Gastrocnemius medialis (tissue), 4 donors: Measurements from ENCODE around the gene GDE1. TPM values are rescaled to one million over a fixed set of nuclear protein-coding genes. Genes with fewer than 3 reads are reported as not detected.

Experiments used
- ATAC-seq, 2 donors: fragments of 150-250 bp; one replicate each; pipeline ENCODE4 v1.9.1; 2016
- DNase-seq, 2 donors: peaks; one replicate each; pipeline ENCODE4 v3.0.0-alpha.2; 2019
- H3K27ac ChIP-seq, 4 donors: fragments of 200-600 bp; sonication (generic); 1 replicate in 1 of 4; 2 replicates in 3 of 4; pipeline ENCODE4 v1.5.1; 2016 to 2018; ENCODE audit warnings: mild to moderate bottlenecking in 2 of 4, moderate library complexity in 1 of 4
- H3K27me3 ChIP-seq, 3 donors: fragments of 200-600 bp; sonication (generic) in 2 of 3; 1 replicate in 1 of 3; 2 replicates in 2 of 3; pipeline versions ENCODE4 v1.5.1 to v1.6.0; 2016 to 2019; ENCODE audit warnings: mild to moderate bottlenecking in 1 of 3, moderate library complexity in 1 of 3
- H3K36me3 ChIP-seq, 2 donors: fragments of 200-600 bp; sonication (generic) in 1 of 2; one replicate each; pipeline ENCODE4 v1.5.1; 2017 to 2018
- H3K4me1 ChIP-seq, 2 donors: fragments of 200-600 bp; sonication (generic) in 1 of 2; one replicate each; pipeline ENCODE4 v1.5.1; 2016 to 2017; ENCODE audit warnings: mild to moderate bottlenecking in 2 of 2
- H3K4me3 ChIP-seq, 4 donors: fragments of 200-600 bp; sonication (generic) in 3 of 4; 1 replicate in 1 of 4; 2 replicates in 3 of 4; pipeline ENCODE4 v1.5.1; 2016 to 2019; ENCODE audit warnings: mild to moderate bottlenecking in 2 of 4
- H3K9me3 ChIP-seq, 3 donors: fragments of 200-600 bp; sonication (generic) in 2 of 3; 1 replicate in 1 of 3; 2 replicates in 2 of 3; pipeline ENCODE4 v1.5.1; 2016 to 2019
- POLR2A ChIP-seq, 2 donors: fragments of 450-650 bp; IDR thresholded peaks; one replicate each; pipeline ENCODE4 v1.6.1; 2017; ENCODE audit warnings: antibody characterized with exemption in 2 of 2, mild to moderate bottlenecking in 2 of 2, moderate library complexity in 2 of 2
- in situ Hi-C, 4 donors: fragments of 200-750 bp; cut with MboI; loops; one replicate each; pipeline versions ENCODE4 v1.15.0 to v1.8.0; 2017; ENCODE audit warnings: low sequenced_read_pairs in 4 of 4
- intact Hi-C: fragments of 100-400 bp; cut with DNase I; formaldehyde crosslinking; loops from one replicate; pipeline ENCODE4 v1.15.1; 2023; ENCODE audit warnings: low total_unique reads
- total RNA-seq, 4 donors: library from RNA; depleted of rRNA; stranded (reverse); fragments of >200 nt; gene quantifications; one replicate each; pipeline versions ENCODE4 v1.1.0 to v1.2.3, GENCODE V29; 2016
- TF ChIP-seq, protein P1 (sequence below), 5 experiments: fragments of 450-650 bp in 3 of 5; fragments of 200-600 bp in 2 of 5; sonication (generic) in 2 of 5; IDR thresholded peaks in 4 of 5; conservative IDR thresholded peaks in 1 of 5; 1 replicate in 4 of 5; 2 replicates in 1 of 5; pipeline ENCODE4 v1.5.1; 2016 to 2019; ENCODE audit warnings: antibody characterized with exemption in 5 of 5, mild to moderate bottlenecking in 3 of 5, moderate library complexity in 3 of 5

Gene GDE1
- total RNA-seq, 4 donors from 2014 or later, result 48.8 to 64.1 (median 53.7) TPM

DNA sequence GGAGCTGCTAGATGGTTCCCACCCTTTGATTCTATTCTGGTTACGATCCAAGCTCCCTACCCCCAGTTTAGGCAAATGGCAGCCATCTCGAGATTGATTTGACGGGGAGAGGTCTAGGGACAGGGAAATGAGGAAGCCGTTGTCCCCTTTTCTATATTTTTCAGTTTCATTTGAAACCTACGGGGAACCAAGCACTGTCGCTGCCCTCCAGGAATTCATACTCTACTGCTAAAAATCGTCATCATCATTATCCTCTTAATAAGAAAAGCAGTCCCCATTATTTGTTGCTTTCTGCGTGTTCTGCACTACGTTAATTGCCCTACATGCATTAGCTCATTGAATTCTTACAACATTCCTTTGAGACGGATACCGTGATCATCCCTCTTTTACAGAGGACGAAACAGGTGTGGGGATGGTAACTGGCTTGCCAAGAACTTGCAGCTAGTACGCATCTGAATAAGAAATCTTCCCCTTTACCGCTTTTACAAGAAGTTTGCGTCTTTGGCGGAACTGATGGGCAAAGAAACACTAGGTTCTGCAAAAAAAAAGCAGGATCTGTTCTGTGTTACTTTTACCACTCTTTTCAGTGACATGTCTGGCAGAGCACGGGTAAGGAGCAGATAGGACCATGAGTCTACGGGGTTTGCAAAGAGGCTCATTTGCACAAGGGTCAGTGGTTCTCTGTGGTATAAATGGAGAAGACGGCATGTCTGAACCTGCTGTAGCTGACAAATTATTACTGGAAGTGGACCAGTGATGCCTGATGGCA, 2.9 kb upstream of the GDE1 start:
- Histone ChIP-seq H3K27ac (peak overlapping the region in 2 of 4 donors; percentile 61 to 68), H3K4me3 (peak overlapping the region; percentile 81 to 98 (median 94)), H3K4me1 (peaks cover 27 to 30% of the 10 kb centered on the region in 2 donors), H3K27me3 (no peaks in the 10 kb centered on the region), H3K9me3 (no peaks in the 10 kb centered on the region), H3K36me3 (peaks cover 2 to 18% of the 10 kb centered on the region in 2 donors)
- ATAC-seq (no peak), DNase-seq (no peak)
- intact Hi-C loops (loop anchor here (2.0 to 5.0 kb wide), 3 partner anchors 18 to 722 kb away; partner anchors contain the start of genes ARL6IP1, IQCK and KNOP1), in situ Hi-C loops (loop anchor here in 1 of 4 donors (25.0 kb wide), 1 partner anchor 737 kb away; the partner anchor contains the start of gene RPS15A)
- no peak for TF ChIP-seq POLR2A (IDR thresholded peaks at IDR 0.05)
- TF ChIP-seq, protein P1, sequence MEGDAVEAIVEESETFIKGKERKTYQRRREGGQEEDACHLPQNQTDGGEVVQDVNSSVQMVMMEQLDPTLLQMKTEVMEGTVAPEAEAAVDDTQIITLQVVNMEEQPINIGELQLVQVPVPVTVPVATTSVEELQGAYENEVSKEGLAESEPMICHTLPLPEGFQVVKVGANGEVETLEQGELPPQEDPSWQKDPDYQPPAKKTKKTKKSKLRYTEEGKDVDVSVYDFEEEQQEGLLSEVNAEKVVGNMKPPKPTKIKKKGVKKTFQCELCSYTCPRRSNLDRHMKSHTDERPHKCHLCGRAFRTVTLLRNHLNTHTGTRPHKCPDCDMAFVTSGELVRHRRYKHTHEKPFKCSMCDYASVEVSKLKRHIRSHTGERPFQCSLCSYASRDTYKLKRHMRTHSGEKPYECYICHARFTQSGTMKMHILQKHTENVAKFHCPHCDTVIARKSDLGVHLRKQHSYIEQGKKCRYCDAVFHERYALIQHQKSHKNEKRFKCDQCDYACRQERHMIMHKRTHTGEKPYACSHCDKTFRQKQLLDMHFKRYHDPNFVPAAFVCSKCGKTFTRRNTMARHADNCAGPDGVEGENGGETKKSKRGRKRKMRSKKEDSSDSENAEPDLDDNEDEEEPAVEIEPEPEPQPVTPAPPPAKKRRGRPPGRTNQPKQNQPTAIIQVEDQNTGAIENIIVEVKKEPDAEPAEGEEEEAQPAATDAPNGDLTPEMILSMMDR (IDR thresholded peaks at IDR 0.05 in 4 of 5, conservative IDR thresholded peaks at IDR 0.05 in 1 of 5), result no peak

DNA sequence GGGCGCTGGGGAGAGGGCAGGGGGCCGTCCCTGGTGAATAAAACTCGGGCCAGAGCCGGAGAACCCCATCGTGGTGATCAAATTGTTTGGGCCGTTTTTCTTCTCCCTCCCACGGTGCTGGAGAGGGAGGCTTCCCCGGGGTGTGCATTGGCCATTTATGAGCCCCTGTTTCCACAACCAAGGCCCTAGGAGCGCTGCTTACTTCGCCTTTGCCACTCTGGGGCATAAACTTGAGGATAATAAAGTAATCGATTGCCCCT, 2.4 kb upstream of the GDE1 start:
- H3K4me3 ChIP-seq, result peak overlapping the region; percentile 81 to 98 (median 94)
- no peak for ATAC-seq
- peaks cover 2 to 17% of the 10 kb centered on the region in 2 donors for H3K36me3 ChIP-seq
- DNase-seq, result no peak
- H3K9me3 ChIP-seq, result no peaks in the 10 kb centered on the region
- H3K27me3 ChIP-seq, result no peaks in the 10 kb centered on the region
- in situ Hi-C loops, result loop anchor here in 1 of 4 donors (25.0 kb wide), 1 partner anchor 737 kb away; the partner anchor contains the start of gene RPS15A
- peak overlapping the region in 3 of 4 donors; percentile 61 to 68 (median 65) for H3K27ac ChIP-seq
- H3K4me1 ChIP-seq, result peaks cover 28 to 30% of the 10 kb centered on the region in 2 donors
- TF ChIP-seq, protein P1 (IDR thresholded peaks at IDR 0.05 in 4 of 5, conservative IDR thresholded peaks at IDR 0.05 in 1 of 5), result no peak
- TF ChIP-seq POLR2A (IDR thresholded peaks at IDR 0.05), result no peak
- intact Hi-C loops, result loop anchor here (2.0 to 5.0 kb wide), 3 partner anchors 19 to 722 kb away; partner anchors contain the start of genes ARL6IP1, IQCK and KNOP1

DNA sequence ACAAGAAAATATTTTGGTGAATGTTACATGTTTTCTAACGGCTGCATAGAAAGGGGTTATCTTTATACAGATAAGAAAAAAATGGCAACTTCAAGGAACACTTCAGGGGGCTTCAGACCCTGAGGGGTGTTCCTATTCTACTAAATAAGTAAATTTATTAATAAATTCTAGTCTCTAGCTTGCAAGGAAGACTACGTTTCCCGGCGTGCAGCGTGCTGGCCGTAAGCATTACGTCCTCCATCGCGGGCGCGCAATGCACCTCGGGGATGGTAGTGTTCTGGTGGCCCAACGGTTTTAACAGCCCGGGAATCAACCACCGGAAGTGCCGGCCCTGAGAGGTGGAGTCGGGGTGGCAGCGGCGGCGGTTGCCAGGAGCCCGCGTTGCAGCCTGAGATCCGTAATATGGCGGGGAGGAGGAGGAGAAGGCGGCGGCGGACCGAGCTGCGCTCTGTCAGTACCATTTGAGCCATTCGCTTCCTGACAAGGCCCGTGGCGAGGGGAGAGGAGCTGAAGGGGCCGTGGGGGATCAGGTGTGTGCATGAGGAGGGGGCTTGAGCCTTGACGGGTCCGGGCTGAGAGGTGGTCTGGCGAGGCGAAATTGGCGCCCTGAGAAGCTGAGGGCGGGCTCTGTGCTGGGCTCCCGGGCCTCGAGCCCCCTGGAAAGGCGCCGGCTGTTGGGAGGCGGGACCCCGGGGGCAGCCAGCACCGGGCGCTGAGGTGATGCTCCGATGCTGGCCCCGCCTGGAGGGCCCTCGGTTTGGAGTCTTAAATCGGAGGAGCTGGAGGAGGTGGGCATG, 1.9 kb upstream of the GDE1 start, which contains the start of gene CCP110:
Gene CCP110 (plus strand): TSS at position 384 of the 797 bp plus-strand sequence. CDS start 3,940 bp downstream, outside the sequence.
- Histone ChIP-seq H3K36me3 (peaks cover 2 to 12% of the 10 kb centered on the region in 2 donors), H3K27ac (peak within 1 kb of the TSS; percentile 61 to 94 (median 66)), H3K4me1 (peaks cover 28 to 30% of the 10 kb centered on the region in 2 donors), H3K4me3 (peak within 1 kb of the TSS; percentile 81 to 98 (median 94)), H3K9me3 (no peaks in the 10 kb centered on the region), H3K27me3 (no peaks in the 10 kb centered on the region)
- ATAC-seq, result peak; percentile 88 to 90
- intact Hi-C loops (loop anchor here (2.0 to 5.0 kb wide), 3 partner anchors 19 to 721 kb away; partner anchors contain the start of genes ARL6IP1, IQCK and KNOP1), in situ Hi-C loops (loop anchor here in 1 of 4 donors (25.0 kb wide), 1 partner anchor 736 kb away; the partner anchor contains the start of gene RPS15A)
- DNase-seq, result peak; percentile 94 to 95
- TF ChIP-seq POLR2A (IDR thresholded peaks at IDR 0.05), result no peak
- TF ChIP-seq, protein P1 (IDR thresholded peaks at IDR 0.05 in 4 of 5, conservative IDR thresholded peaks at IDR 0.05 in 1 of 5), result no peak

DNA sequence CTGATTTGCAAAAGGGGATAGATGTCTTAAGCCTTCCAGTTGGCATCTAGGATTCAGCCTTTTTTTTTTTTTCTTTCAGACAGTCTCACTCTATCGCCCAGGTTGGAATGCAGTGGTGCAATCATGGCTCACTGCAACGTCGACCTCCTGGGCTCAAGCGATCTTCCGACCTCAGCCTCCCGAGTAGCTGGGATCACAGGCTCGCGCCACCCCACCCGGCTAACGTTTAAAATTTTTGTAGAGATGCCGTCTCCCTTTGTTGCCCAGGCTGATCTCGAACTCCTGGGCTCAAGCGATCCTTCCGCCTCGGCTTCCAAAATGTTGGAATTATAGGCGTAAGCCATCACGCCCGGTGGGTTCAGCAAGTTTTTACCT, 1.3 kb upstream of the GDE1 start:
- H3K4me3 ChIP-seq, result peak overlapping the region in 1 of 4 donors; percentile 95
- ATAC-seq (no peak), DNase-seq (no peak)
- H3K9me3 ChIP-seq, result no peaks in the 10 kb centered on the region
- H3K27me3 ChIP-seq, result no peaks in the 10 kb centered on the region
- H3K4me1 ChIP-seq, result peaks cover 28 to 30% of the 10 kb centered on the region in 2 donors
- intact Hi-C loops, result loop anchor here (5.0 kb wide), 2 partner anchors 194 to 721 kb away; partner anchors contain the start of genes ARL6IP1, IQCK and KNOP1
- no peak for TF ChIP-seq POLR2A (IDR thresholded peaks at IDR 0.05)
- TF ChIP-seq, protein P1 (IDR thresholded peaks at IDR 0.05 in 4 of 5, conservative IDR thresholded peaks at IDR 0.05 in 1 of 5), result no peak
- peaks cover 2 to 6% of the 10 kb centered on the region in 2 donors for H3K36me3 ChIP-seq
- peak overlapping the region; percentile 30 to 68 (median 65) for H3K27ac ChIP-seq
- in situ Hi-C loops, result loop anchor here in 1 of 4 donors (25.0 kb wide), 1 partner anchor 736 kb away; the partner anchor contains the start of gene RPS15A
